MM.1S (cell line): ENCODE results near the gene TRIM27.
"Not testable (repeated sequence)": the region's sequence is repeated elsewhere in the genome, so short reads cannot be mapped to it uniquely, and the experiment has no call there.

ENCODE experiments used
- DNase-seq: peaks from one replicate; pipeline ENCODE4 v3.0.0-alpha.2; 2015
- H2AFZ ChIP-seq: fragments of 300-600 bp; sonication (generic); 2 replicates; pipeline ENCODE4 v1.6.0; 2016; ENCODE audit warnings: antibody characterized with exemption, low read length
- H3F3A ChIP-seq: fragments of 300-600 bp; sonication (generic); 2 replicates; pipeline ENCODE4 v1.6.1; 2016; ENCODE audit warnings: mild to moderate bottlenecking, antibody characterized with exemption, low read length, moderate library complexity, mixed read lengths; ENCODE audit not compliant: insufficient read depth
- H3K27ac ChIP-seq: fragments of 300-600 bp; sonication (generic); 2 replicates; pipeline ENCODE4 v1.5.1; 2016; ENCODE audit warnings: mild to moderate bottlenecking, low read length
- H3K27me3 ChIP-seq: fragments of 300-600 bp; sonication (generic); replicated peaks from 2 replicates; pipeline ENCODE4 v1.6.0; 2016; ENCODE audit warnings: low read length; ENCODE audit not compliant: insufficient read depth
- H3K36me3 ChIP-seq: fragments of 300-600 bp; sonication (generic); replicated peaks from 2 replicates; pipeline ENCODE4 v1.6.1; 2016; ENCODE audit warnings: mild to moderate bottlenecking, low read length, mixed read lengths; ENCODE audit not compliant: insufficient read depth
- H3K4me1 ChIP-seq: fragments of 300-600 bp; sonication (generic); 2 replicates; pipeline ENCODE4 v1.6.1; 2016; ENCODE audit warnings: low read length, mixed read lengths
- H3K4me2 ChIP-seq: fragments of 300-600 bp; sonication (generic); 2 replicates; pipeline ENCODE4 v1.6.0; 2016; ENCODE audit warnings: low read depth, low read length
- H3K4me3 ChIP-seq: fragments of 300-600 bp; sonication (generic); 2 replicates; pipeline ENCODE4 v1.5.1; 2016; ENCODE audit warnings: low read length, mixed read lengths
- H3K79me2 ChIP-seq: fragments of 300-600 bp; sonication (generic); 2 replicates; pipeline ENCODE4 v1.6.1; 2016; ENCODE audit warnings: mixed run types, low read length, mixed read lengths
- H3K9ac ChIP-seq: fragments of 300-600 bp; sonication (generic); 2 replicates; pipeline ENCODE4 v1.6.1; 2016; ENCODE audit warnings: low read length, mixed read lengths
- H3K9me2 ChIP-seq: fragments of 300-600 bp; sonication (generic); replicated peaks from 2 replicates; pipeline ENCODE4 v1.6.1; 2016; ENCODE audit warnings: mild to moderate bottlenecking, low read length, mixed read lengths; ENCODE audit not compliant: insufficient read depth
- H3K9me3 ChIP-seq: fragments of 300-600 bp; sonication (generic); replicated peaks from 2 replicates; pipeline ENCODE4 v1.6.1; 2016; ENCODE audit warnings: mild to moderate bottlenecking, low read length, mixed read lengths; ENCODE audit not compliant: insufficient read depth
- H4K20me1 ChIP-seq: fragments of 300-600 bp; sonication (generic); 2 replicates; pipeline ENCODE4 v1.6.1; 2016; ENCODE audit warnings: mild to moderate bottlenecking, low read length, moderate library complexity, mixed read lengths; ENCODE audit not compliant: insufficient read depth
- EZH2 ChIP-seq: fragments of 300-600 bp; sonication (generic); optimal IDR thresholded peaks from 2 replicates; pipeline ENCODE3; 2017; ENCODE audit warnings: low read depth, mild to moderate bottlenecking, antibody characterized with exemption, low read length, mixed read lengths
- EZH2phosphoT487 ChIP-seq: fragments of 300-600 bp; sonication (generic); IDR thresholded peaks from 2 replicates; pipeline ENCODE4 v1.6.1; 2018; ENCODE audit warnings: antibody characterized with exemption, low read length
- TF ChIP-seq, protein P1 (sequence below): fragments of 300-600 bp; sonication (generic); IDR thresholded peaks from 2 replicates; pipeline ENCODE4 v1.5.1; 2016; ENCODE audit warnings: antibody characterized with exemption, low read length, mixed read lengths

Gene TRIM27

DNA sequence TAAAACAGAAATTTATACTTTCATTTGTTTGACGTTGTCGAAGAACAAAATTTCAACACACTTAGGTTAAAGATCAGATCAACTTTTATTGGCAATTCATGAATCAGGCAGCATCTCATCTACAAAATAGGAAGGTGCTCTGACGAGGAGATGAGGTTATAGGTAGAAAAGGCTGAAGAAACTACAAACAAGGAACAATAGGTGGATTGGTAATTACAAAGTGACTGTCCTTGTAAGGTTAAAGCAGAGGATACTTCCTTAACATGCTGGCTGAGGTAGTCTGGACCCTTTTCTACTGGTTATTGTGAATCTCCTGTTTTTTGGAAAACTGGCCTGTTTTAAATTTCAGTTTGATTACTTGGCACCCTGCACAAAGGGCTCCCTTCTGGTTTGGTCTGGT lies 32.5 kb upstream of the TRIM27 start:
- Histone ChIP-seq H3K27ac (no peak overlapping the region), H3F3A (no peaks in the 10 kb centered on the region), H4K20me1 (no peaks in the 10 kb centered on the region), H3K36me3 (no peaks in the 10 kb centered on the region), H2AFZ (no peak overlapping the region), H3K9ac (no peak overlapping the region), H3K4me1 (no peaks in the 10 kb centered on the region), H3K79me2 (no peaks in the 10 kb centered on the region), H3K9me3 (no peaks in the 10 kb centered on the region), H3K27me3 (no peaks in the 10 kb centered on the region), H3K9me2 (no peaks in the 10 kb centered on the region), H3K4me3 (no peak overlapping the region), H3K4me2 (no peak overlapping the region)
- TF ChIP-seq EZH2phosphoT487 (no peak), EZH2 (no peak)
- TF ChIP-seq, protein P1, sequence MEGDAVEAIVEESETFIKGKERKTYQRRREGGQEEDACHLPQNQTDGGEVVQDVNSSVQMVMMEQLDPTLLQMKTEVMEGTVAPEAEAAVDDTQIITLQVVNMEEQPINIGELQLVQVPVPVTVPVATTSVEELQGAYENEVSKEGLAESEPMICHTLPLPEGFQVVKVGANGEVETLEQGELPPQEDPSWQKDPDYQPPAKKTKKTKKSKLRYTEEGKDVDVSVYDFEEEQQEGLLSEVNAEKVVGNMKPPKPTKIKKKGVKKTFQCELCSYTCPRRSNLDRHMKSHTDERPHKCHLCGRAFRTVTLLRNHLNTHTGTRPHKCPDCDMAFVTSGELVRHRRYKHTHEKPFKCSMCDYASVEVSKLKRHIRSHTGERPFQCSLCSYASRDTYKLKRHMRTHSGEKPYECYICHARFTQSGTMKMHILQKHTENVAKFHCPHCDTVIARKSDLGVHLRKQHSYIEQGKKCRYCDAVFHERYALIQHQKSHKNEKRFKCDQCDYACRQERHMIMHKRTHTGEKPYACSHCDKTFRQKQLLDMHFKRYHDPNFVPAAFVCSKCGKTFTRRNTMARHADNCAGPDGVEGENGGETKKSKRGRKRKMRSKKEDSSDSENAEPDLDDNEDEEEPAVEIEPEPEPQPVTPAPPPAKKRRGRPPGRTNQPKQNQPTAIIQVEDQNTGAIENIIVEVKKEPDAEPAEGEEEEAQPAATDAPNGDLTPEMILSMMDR, result no peak
- DNase-seq, result no peak

DNA sequence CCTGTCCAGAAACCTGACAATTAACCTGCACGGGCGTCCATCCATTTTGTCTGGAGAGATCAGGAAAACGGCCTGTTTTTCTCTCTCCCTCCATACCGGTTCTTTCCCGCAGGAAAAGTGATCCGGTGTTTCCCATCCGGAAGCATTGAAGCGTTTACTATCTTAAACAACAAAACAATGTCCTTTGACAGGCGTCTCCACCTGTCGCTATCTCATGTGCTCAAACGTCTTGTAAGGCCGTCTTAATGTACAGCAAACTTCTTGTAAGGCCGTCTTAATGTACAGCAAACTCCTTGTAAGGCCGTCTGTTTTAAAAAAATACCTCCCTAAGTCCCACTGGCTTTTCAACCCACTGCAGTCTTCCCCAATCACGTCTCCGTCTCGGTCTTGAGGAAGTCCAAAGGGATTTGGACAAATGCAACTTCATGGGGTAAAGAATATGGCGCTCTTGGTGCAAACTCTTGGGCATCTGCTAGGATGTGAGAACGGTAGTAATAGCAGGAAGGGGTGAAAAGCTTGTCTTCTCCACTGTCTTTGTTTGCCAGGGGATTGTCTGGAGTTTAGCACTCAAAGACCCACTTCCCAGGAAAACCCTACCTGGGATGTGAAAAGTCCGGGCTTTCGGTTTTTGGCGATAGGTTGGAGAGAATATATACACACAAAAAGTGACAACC lies 29.9 kb upstream of the TRIM27 start:
- H3K9me3 ChIP-seq, result no peaks in the 10 kb centered on the region
- TF ChIP-seq EZH2 (no peak), EZH2phosphoT487 (no peak)
- TF ChIP-seq, protein P1, result no peak
- H3K36me3 ChIP-seq, result no peaks in the 10 kb centered on the region
- no peak overlapping the region for H3K9ac ChIP-seq
- H3K27ac ChIP-seq, result no peak overlapping the region
- H4K20me1 ChIP-seq, result no peaks in the 10 kb centered on the region
- no peaks in the 10 kb centered on the region for H3K27me3 ChIP-seq
- peak overlapping the region; percentile 43; the same call in 1 of the 2 replicates for H3K4me3 ChIP-seq
- H3K79me2 ChIP-seq, result no peaks in the 10 kb centered on the region
- peak overlapping the region; percentile 40 for H3K4me2 ChIP-seq
- H3F3A ChIP-seq, result no peaks in the 10 kb centered on the region
- H2AFZ ChIP-seq, result 0 out of 2 replicates have a peak overlapping the region, but pooled peaks have one; percentile 24
- no peaks in the 10 kb centered on the region for H3K9me2 ChIP-seq
- H3K4me1 ChIP-seq, result no peaks in the 10 kb centered on the region
- no peak for DNase-seq

DNA sequence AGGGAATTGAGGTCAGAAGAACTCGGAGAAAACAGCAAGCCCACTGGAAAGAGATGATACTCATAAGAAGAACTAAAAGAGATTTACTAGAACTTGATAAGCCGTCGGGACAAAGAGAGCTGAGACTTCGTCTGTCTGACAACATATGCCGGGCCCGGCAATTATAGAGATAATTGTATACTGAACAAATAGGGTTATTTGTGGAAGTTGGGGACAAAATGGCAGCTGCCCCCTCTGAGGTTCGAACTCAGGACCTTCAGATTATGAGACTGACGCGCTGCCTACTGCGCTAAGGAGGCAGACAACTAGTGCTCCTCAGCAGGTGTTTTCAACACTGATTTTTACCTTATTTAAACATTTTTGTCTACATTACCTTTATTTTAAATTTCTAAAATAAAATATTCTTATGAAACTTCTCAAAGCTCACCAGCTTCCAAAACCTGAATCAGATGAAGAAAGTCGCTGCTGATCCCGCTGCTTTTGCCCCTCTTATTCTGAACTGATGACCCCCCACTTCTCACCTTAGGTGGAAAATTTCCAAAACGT lies 29.3 kb upstream of the TRIM27 start:
- Histone ChIP-seq H4K20me1 (no peaks in the 10 kb centered on the region), H3K4me3 (peak overlapping the region; percentile 43; the same call in 1 of the 2 replicates), H3F3A (no peaks in the 10 kb centered on the region), H3K27me3 (no peaks in the 10 kb centered on the region), H3K4me1 (no peaks in the 10 kb centered on the region), H2AFZ (0 out of 2 replicates have a peak overlapping the region, but pooled peaks have one; percentile 24), H3K27ac (no peak overlapping the region), H3K9me3 (no peaks in the 10 kb centered on the region), H3K79me2 (no peaks in the 10 kb centered on the region), H3K9ac (no peak overlapping the region), H3K4me2 (peak overlapping the region; percentile 40), H3K36me3 (no peaks in the 10 kb centered on the region), H3K9me2 (no peaks in the 10 kb centered on the region)
- peak; percentile 55 for DNase-seq
- no peak for TF ChIP-seq EZH2
- TF ChIP-seq, protein P1, result no peak
- TF ChIP-seq EZH2phosphoT487, result no peak

DNA sequence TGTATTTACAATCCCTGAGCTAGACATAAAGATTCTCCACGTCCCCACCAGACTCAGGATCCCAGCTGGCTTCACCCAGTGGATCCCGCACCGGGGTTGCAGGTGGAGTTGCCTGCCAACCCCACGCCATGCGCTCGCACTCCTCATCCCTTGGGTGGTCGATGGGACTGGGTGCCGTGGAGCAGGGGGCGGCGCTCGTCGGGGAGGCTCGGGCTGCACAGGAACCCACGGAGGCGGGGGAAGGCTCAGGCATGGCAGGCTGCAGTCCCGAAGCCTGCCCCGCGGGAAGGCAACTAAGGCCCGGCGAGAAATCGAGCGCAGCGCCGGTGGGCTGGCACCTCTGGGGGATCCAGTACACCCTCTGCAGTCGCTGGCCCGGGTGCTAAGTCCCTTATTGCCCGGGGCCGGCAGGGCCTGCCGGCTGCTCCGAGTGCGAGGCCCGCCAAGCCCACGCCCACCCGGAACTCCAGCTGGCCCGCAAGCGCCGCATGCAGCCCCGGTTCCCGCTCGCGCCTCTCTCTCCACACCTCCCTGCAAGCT lies 25.9 kb upstream of the TRIM27 start:
- not testable (repeated sequence) for H2AFZ ChIP-seq, H3K4me2 ChIP-seq, H3K4me3 ChIP-seq, H3F3A ChIP-seq, H3K27me3 ChIP-seq, H3K79me2 ChIP-seq, H3K9me3 ChIP-seq, H3K9ac ChIP-seq, DNase-seq, H3K36me3 ChIP-seq, H3K27ac ChIP-seq, H3K4me1 ChIP-seq, H4K20me1 ChIP-seq, H3K9me2 ChIP-seq
